HG02943 (cell line): Measurements from ENCODE around the gene OR4F6.

ENCODE experiments used
- ATAC-seq: cut with Tn5 transposase; IDR thresholded peaks from one replicate; pipeline ENCODE4 v1.9.1; 2021; ENCODE audit warnings: mild to moderate bottlenecking, low read depth, moderate library complexity; ENCODE audit not compliant: unreplicated experiment

OR4F6 gene

GRCh38 chr15:101803676-101804075 is 367 bp downstream of the OR4F6 start:
- ATAC-seq, result no peak

GRCh38 chr15:101804375-101804774 is 1.1 kb downstream of the OR4F6 start:
- no peak for ATAC-seq

GRCh38 chr15:101804941-101805340 is 1.6 kb downstream of the OR4F6 start:
- ATAC-seq, result no peak

GRCh38 chr15:101805605-101806345 is 2.5 kb downstream of the OR4F6 start:
- no peak for ATAC-seq

- no peak for ATAC-seq
Observed at GRCh38 chr15:101807345-101807945, 4.1 kb downstream of the OR4F6 start.

- ATAC-seq, result no peak
Observed at GRCh38 chr15:101808201-101808600, 4.9 kb downstream of the OR4F6 start.

- ATAC-seq, result no peak
Observed at GRCh38 chr15:101810456-101810855, 7.1 kb downstream of the OR4F6 start.

- no peak for ATAC-seq
Observed at GRCh38 chr15:101810876-101811275, 7.6 kb downstream of the OR4F6 start.

GRCh38 chr15:101811902-101812301 is 8.6 kb downstream of the OR4F6 start, which contains the start of gene OR4F15:
TSS of gene OR4F15 (plus strand) at chr15:101812202. CDS start at chr15:101818187, 5,985 bp downstream.
- ATAC-seq, result no peak

GRCh38 chr15:101813803-101814534 is 10.7 kb downstream of the OR4F6 start:
- ATAC-seq, result no peak

GRCh38 chr15:101820781-101821180 is 17.5 kb downstream of the OR4F6 start:
- ATAC-seq, result no peak

- no peak for ATAC-seq
Observed at GRCh38 chr15:101827257-101827656, 23.9 kb downstream of the OR4F6 start.

GRCh38 chr15:101828774-101829173 is 25.5 kb downstream of the OR4F6 start:
- ATAC-seq, result no peak

- ATAC-seq, result no peak
Observed at GRCh38 chr15:101841656-101842055, 38.3 kb downstream of the OR4F6 start.

- ATAC-seq, result no peak
Observed at GRCh38 chr15:101844916-101845315, 41.6 kb downstream of the OR4F6 start.

- no peak for ATAC-seq
Observed at GRCh38 chr15:101852356-101852755, 49.0 kb downstream of the OR4F6 start.
